Measurements from ENCODE around the gene ZNF341.
A peak's percentile ranks its signal among the peaks of the same experiment; 100 is the strongest.

The ZNF341 gene

GRCh38 chr20:33840160-33840559 is 108.4 kb downstream of the ZNF341 start:
- Histone ChIP-seq H3K4me2 (ENCODE audit: low read length) (peak overlapping the region; percentile 78), H3K9ac (ENCODE audit: low read length) (peak overlapping the region; percentile 66; the same call in 1 of the 2 replicates), H3K27ac (ENCODE audit: low read length) (peak overlapping the region; percentile 91), H3K79me2 (ENCODE audit: low read length) (peaks cover 93% of the 10 kb centered on the region), H3K9me3 (ENCODE audit: insufficient read depth, low read length) (no peaks in the 10 kb centered on the region), H3K4me3 (ENCODE audit: low read length) (peak overlapping the region; percentile 34; the same call in 1 of the 2 replicates), H3K27me3 (ENCODE audit: low read depth, low read length) (no peaks in the 10 kb centered on the region), H4K20me1 (ENCODE audit: insufficient read depth, low read length) (peaks cover 29% of the 10 kb centered on the region), H2AFZ (ENCODE audit: low read depth, low read length) (no peak overlapping the region), H3K4me1 (ENCODE audit: low read length) (peaks cover 81% of the 10 kb centered on the region), H3K36me3 (replicated peaks; ENCODE audit: low read depth, low read length) (peaks cover 8% of the 10 kb centered on the region)
- TF ChIP-seq EZH2phosphoT487 (IDR thresholded peaks at IDR 0.05; ENCODE audit: low read depth) (no peak), CTCF (IDR thresholded peaks at IDR 0.05; ENCODE audit: low read depth, low read length) (no peak)

- Histone ChIP-seq H3K4me1 (ENCODE audit: low read length) (peaks cover 89% of the 10 kb centered on the region), H3K36me3 (replicated peaks; ENCODE audit: low read depth, low read length) (peaks cover 6% of the 10 kb centered on the region), H2AFZ (ENCODE audit: low read depth, low read length) (no peak overlapping the region), H3K9me3 (ENCODE audit: insufficient read depth, low read length) (no peaks in the 10 kb centered on the region), H3K4me2 (ENCODE audit: low read length) (peak overlapping the region; percentile 78), H3K27me3 (ENCODE audit: low read depth, low read length) (no peaks in the 10 kb centered on the region), H4K20me1 (ENCODE audit: insufficient read depth, low read length) (peaks cover 29% of the 10 kb centered on the region), H3K79me2 (ENCODE audit: low read length) (peaks cover 93% of the 10 kb centered on the region), H3K9ac (ENCODE audit: low read length) (peak overlapping the region; percentile 66), H3K4me3 (ENCODE audit: low read length) (peak overlapping the region; percentile 34), H3K27ac (ENCODE audit: low read length) (peak overlapping the region; percentile 91)
- TF ChIP-seq CTCF (IDR thresholded peaks at IDR 0.05; ENCODE audit: low read depth, low read length): no peak
- no peak for TF ChIP-seq EZH2phosphoT487 (IDR thresholded peaks at IDR 0.05; ENCODE audit: low read depth)
Measured at GRCh38 chr20:33840759-33841435, 109.1 kb downstream of the ZNF341 start.

GRCh38 chr20:33841436-33841799 is 109.6 kb downstream of the ZNF341 start:
- Histone ChIP-seq H3K4me1 (ENCODE audit: low read length) (peaks cover 94% of the 10 kb centered on the region), H2AFZ (ENCODE audit: low read depth, low read length) (no peak overlapping the region), H4K20me1 (ENCODE audit: insufficient read depth, low read length) (peaks cover 30% of the 10 kb centered on the region), H3K27me3 (ENCODE audit: low read depth, low read length) (no peaks in the 10 kb centered on the region), H3K4me3 (ENCODE audit: low read length) (peak overlapping the region; percentile 34), H3K79me2 (ENCODE audit: low read length) (peaks cover 93% of the 10 kb centered on the region), H3K9me3 (ENCODE audit: insufficient read depth, low read length) (no peaks in the 10 kb centered on the region), H3K4me2 (ENCODE audit: low read length) (peak overlapping the region; percentile 78), H3K27ac (ENCODE audit: low read length) (peak overlapping the region; percentile 91), H3K9ac (ENCODE audit: low read length) (peak overlapping the region; percentile 66; the same call in 1 of the 2 replicates), H3K36me3 (replicated peaks; ENCODE audit: low read depth, low read length) (peaks cover 6% of the 10 kb centered on the region)
- TF ChIP-seq CTCF (IDR thresholded peaks at IDR 0.05; ENCODE audit: low read depth, low read length) (no peak), EZH2phosphoT487 (IDR thresholded peaks at IDR 0.05; ENCODE audit: low read depth) (no peak)
